ENCODE measurements around the gene CHRM1.

DNA sequence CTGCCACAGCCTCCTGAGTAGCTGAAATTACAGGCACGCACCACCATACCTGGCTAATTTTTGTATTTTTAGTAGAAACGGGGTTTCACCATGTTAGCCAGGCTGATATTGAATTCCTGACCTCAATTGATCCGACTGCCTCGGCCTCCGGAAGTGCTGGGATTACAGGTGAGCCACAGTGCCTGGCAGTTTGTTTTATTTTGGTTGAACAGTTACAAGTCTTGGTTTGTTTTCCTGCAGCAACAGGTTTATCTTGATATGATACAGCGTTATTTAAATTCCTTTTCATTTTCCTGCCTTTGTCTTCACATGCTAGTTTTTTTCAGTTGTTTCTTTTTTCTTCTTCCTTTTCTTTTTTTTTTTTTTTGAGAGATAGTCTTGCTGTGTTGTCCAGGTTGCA lies 44.5 kb downstream of the CHRM1 start:
- TF ChIP-seq, protein P1, sequence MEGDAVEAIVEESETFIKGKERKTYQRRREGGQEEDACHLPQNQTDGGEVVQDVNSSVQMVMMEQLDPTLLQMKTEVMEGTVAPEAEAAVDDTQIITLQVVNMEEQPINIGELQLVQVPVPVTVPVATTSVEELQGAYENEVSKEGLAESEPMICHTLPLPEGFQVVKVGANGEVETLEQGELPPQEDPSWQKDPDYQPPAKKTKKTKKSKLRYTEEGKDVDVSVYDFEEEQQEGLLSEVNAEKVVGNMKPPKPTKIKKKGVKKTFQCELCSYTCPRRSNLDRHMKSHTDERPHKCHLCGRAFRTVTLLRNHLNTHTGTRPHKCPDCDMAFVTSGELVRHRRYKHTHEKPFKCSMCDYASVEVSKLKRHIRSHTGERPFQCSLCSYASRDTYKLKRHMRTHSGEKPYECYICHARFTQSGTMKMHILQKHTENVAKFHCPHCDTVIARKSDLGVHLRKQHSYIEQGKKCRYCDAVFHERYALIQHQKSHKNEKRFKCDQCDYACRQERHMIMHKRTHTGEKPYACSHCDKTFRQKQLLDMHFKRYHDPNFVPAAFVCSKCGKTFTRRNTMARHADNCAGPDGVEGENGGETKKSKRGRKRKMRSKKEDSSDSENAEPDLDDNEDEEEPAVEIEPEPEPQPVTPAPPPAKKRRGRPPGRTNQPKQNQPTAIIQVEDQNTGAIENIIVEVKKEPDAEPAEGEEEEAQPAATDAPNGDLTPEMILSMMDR (IDR thresholded peaks at IDR 0.05): no peak
- TF ChIP-seq POLR2A (IDR thresholded peaks at IDR 0.05) (no peak), EP300 (IDR thresholded peaks at IDR 0.05) (no peak)

Measured in tibial nerve (tissue), 4 donors.